Breast epithelium (tissue), 4 donors: ENCODE data around the gene SLC31A1. TPM values are rescaled to one million over a fixed set of nuclear protein-coding genes. Genes with fewer than 3 reads are reported as not detected.
A peak's percentile ranks its signal among the peaks of the same experiment; 100 is the strongest.

Source experiments
- DNase-seq, 2 donors: peaks; one replicate each; pipeline ENCODE4 v3.0.0-alpha.2; 2019; ENCODE audit warnings: low spot score in 2 of 2
- H3K27ac ChIP-seq, 2 donors: fragments of 200-600 bp; sonication (generic) in 1 of 2; one replicate each; pipeline ENCODE4 v1.5.1; 2016 to 2019; ENCODE audit warnings: mild to moderate bottlenecking in 1 of 2
- H3K27me3 ChIP-seq, 2 donors: fragments of 200-600 bp; sonication (generic) in 1 of 2; one replicate each; pipeline versions ENCODE4 v1.5.1 to v1.6.0; 2017 to 2019; ENCODE audit warnings: control low read depth in 1 of 2, mild to moderate bottlenecking in 1 of 2
- H3K36me3 ChIP-seq: fragments of 200-600 bp; one replicate; pipeline ENCODE4 v1.5.1; 2019
- H3K4me1 ChIP-seq, 2 donors: fragments of 200-600 bp; sonication (generic); one replicate each; pipeline ENCODE4 v1.5.1; 2016 to 2019; ENCODE audit warnings: control low read depth in 1 of 2
- H3K4me3 ChIP-seq, 3 donors: fragments of 200-600 bp; sonication (generic); 1 replicate in 2 of 3; 2 replicates in 1 of 3; pipeline ENCODE4 v1.5.1; 2016 to 2019; ENCODE audit warnings: mild to moderate bottlenecking in 3 of 3, moderate library complexity in 2 of 3
- H3K9me3 ChIP-seq, 2 donors: fragments of 200-600 bp; sonication (generic) in 1 of 2; one replicate each; pipeline ENCODE4 v1.5.1; 2016 to 2019; ENCODE audit warnings: control low read depth in 1 of 2
- POLR2A ChIP-seq: fragments of 450-650 bp; IDR thresholded peaks from one replicate; pipeline ENCODE4 v1.6.1; 2016; ENCODE audit warnings: antibody characterized with exemption, mild to moderate bottlenecking, moderate library complexity
- POLR2AphosphoS5 ChIP-seq, 3 donors: sonication (generic); formaldehyde crosslinking; IDR thresholded peaks; one replicate each; pipeline ENCODE4 v1.6.1; 2017; ENCODE audit warnings: antibody characterized with exemption in 3 of 3
- intact Hi-C: fragments of 100-400 bp; cut with DNase I; formaldehyde crosslinking; loops from one replicate; pipeline ENCODE4 v1.15.1; 2023; ENCODE audit warnings: low total_unique reads
- total RNA-seq, 3 donors: library from RNA; depleted of rRNA; stranded (reverse); fragments of >200 nt; gene quantifications; one replicate each; pipeline ENCODE4 v1.1.0, GENCODE V29; 2016
- TF ChIP-seq, protein P1 (sequence below), 3 donors: fragments of 450-650 bp; IDR thresholded peaks; one replicate each; pipeline ENCODE4 v1.5.1; 2016 to 2017; ENCODE audit warnings: antibody characterized with exemption in 3 of 3, mild to moderate bottlenecking in 3 of 3, moderate library complexity in 3 of 3

SLC31A1 gene
- total RNA-seq, 3 donors from 2014 or later = 13.9 to 24.4 (median 18.7) TPM

DNA sequence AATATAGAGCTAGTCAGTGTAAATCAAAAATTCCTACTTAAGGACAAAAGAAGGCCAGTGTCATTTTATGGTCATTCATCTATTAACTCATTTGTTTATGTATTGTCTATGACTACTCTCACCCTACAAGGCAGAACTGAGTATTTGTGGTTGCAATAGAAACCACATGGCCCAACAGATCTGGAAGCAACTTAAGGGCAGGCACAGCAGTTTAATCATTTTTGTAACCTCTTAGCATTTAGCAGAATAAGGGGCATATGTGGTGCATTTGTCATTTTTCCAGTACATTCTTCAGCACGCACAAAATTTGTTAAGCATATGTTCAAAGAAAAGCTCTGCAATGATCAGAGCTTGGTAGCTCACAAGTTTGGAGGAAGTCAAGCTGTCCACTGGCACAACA lies 1.4 kb upstream of the SLC31A1 start:
- Histone ChIP-seq H3K4me3 (peak overlapping the region; percentile 74 to 97 (median 76)), H3K27ac (no peak overlapping the region), H3K36me3 (no peaks in the 10 kb centered on the region), H3K27me3 (no peaks in the 10 kb centered on the region), H3K9me3 (no peaks in the 10 kb centered on the region), H3K4me1 (peaks cover 6 to 11% of the 10 kb centered on the region in 2 donors)
- TF ChIP-seq, protein P1, sequence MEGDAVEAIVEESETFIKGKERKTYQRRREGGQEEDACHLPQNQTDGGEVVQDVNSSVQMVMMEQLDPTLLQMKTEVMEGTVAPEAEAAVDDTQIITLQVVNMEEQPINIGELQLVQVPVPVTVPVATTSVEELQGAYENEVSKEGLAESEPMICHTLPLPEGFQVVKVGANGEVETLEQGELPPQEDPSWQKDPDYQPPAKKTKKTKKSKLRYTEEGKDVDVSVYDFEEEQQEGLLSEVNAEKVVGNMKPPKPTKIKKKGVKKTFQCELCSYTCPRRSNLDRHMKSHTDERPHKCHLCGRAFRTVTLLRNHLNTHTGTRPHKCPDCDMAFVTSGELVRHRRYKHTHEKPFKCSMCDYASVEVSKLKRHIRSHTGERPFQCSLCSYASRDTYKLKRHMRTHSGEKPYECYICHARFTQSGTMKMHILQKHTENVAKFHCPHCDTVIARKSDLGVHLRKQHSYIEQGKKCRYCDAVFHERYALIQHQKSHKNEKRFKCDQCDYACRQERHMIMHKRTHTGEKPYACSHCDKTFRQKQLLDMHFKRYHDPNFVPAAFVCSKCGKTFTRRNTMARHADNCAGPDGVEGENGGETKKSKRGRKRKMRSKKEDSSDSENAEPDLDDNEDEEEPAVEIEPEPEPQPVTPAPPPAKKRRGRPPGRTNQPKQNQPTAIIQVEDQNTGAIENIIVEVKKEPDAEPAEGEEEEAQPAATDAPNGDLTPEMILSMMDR (IDR thresholded peaks at IDR 0.05) = no peak
- TF ChIP-seq POLR2A (no peak), POLR2AphosphoS5 (IDR thresholded peaks at IDR 0.05) (no peak)
- no peak for DNase-seq
- intact Hi-C loops = no loop called here

- H3K9me3 ChIP-seq = no peaks in the 10 kb centered on the region
- no peaks in the 10 kb centered on the region for H3K36me3 ChIP-seq
- no peaks in the 10 kb centered on the region for H3K27me3 ChIP-seq
- peaks cover 6 to 11% of the 10 kb centered on the region in 2 donors for H3K4me1 ChIP-seq
- peak overlapping the region; percentile 74 to 97 (median 76) for H3K4me3 ChIP-seq
- peak overlapping the region; percentile 87 to 94 for H3K27ac ChIP-seq
- TF ChIP-seq POLR2AphosphoS5 (IDR thresholded peaks at IDR 0.05) = no peak
- TF ChIP-seq, protein P1 (IDR thresholded peaks at IDR 0.05) = no peak
- TF ChIP-seq POLR2A = no peak
- intact Hi-C loops = no loop called here
- DNase-seq = no peak
Measured at GRCh38 chr9:113220467-113221002, 809 bp upstream of the SLC31A1 start.

DNA sequence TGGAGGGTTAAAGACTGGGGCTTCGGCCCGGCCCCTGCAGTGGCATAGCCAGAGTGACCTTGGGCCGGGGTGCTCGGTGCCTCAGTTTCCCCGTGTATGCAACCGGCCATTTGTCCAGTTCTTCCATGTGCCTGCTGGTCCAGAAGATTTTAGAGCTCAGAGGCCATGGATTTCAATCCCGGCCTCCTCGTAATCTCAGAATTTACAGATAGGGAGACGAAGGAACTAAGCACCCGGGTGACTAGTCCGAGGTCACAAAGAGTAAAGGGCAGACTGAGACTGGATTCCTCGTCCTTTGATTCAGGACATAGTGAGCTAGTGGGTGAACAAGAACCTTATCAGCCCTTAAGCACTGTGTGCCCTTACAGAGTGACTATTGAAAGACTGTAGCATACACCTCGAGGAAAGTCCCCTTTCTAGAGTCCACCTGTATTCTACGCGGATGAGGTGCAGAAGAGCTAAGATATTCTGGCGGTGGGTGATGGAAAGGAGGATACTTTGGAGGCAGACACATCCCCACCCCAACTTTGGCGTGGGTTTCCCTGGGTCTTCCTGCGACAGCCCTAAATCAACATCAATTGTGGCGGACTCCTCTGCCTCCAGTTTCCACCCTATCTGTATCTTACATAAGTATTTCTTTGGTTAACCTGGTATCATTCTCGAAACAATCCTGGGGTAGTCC lies 597 bp downstream of the SLC31A1 start:
- no peak for TF ChIP-seq POLR2AphosphoS5 (IDR thresholded peaks at IDR 0.05)
- TF ChIP-seq, protein P1 (IDR thresholded peaks at IDR 0.05) = no peak
- no peak for TF ChIP-seq POLR2A
- H3K36me3 ChIP-seq = no peaks in the 10 kb centered on the region
- intact Hi-C loops = no loop called here
- peak overlapping the region; percentile 74 to 97 (median 76) for H3K4me3 ChIP-seq
- DNase-seq = no peak
- H3K27me3 ChIP-seq = no peaks in the 10 kb centered on the region
- peaks cover 6 to 11% of the 10 kb centered on the region in 2 donors for H3K4me1 ChIP-seq
- H3K9me3 ChIP-seq = no peaks in the 10 kb centered on the region
- peak overlapping the region; percentile 87 to 94 for H3K27ac ChIP-seq

DNA sequence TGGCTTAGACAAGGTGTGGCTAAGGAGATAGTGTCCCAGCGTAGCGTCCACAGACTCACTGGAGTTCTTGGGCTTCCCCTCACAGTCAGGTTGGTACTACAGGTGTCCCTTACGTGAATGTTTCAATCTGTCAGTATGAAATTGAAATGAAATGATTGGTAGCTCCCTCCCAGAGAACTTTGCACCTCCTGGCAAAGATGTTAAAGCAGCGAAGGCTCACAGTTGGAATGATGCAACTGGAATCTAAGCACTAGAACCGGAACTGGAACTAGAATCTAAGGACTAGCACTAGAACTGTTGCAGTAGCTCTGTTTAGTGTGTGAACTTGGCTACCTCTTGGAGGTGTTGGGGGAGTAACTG lies 1.1 kb downstream of the SLC31A1 start:
- H3K4me1 ChIP-seq = peaks cover 6 to 11% of the 10 kb centered on the region in 2 donors
- no peaks in the 10 kb centered on the region for H3K9me3 ChIP-seq
- peak overlapping the region; percentile 74 to 97 (median 76) for H3K4me3 ChIP-seq
- no peak for DNase-seq
- H3K27me3 ChIP-seq = no peaks in the 10 kb centered on the region
- TF ChIP-seq POLR2A (no peak), POLR2AphosphoS5 (IDR thresholded peaks at IDR 0.05) (no peak)
- TF ChIP-seq, protein P1 (IDR thresholded peaks at IDR 0.05) = no peak
- H3K27ac ChIP-seq = peak overlapping the region; percentile 87 to 94
- H3K36me3 ChIP-seq = no peaks in the 10 kb centered on the region
- intact Hi-C loops = no loop called here

DNA sequence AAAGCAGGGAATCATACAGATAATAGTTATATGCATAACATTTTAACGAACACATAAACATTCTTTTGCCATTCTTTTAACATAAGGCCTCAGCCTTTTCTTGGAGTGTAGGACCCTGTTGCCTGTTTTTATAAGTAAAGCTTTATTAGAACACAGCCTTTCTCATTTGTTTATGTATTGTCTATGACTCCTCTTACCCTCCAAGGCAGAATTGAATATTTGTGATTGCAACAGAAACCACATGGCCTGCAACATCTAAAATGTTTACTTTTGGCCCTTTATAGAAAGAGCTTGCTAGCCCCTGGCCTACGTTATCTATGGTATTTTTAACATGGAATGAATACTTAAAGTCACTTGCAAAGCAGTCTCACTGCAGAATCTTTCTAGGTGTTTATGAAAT lies 2.6 kb downstream of the SLC31A1 start:
- DNase-seq = no peak
- intact Hi-C loops = no loop called here

More for the DNA sequence above, 2.6 kb downstream of the SLC31A1 start:
- Histone ChIP-seq H3K27me3 (no peaks in the 10 kb centered on the region), H3K4me3 (no peak overlapping the region), H3K36me3 (no peaks in the 10 kb centered on the region), H3K27ac (no peak overlapping the region), H3K4me1 (peaks cover 6 to 11% of the 10 kb centered on the region in 2 donors), H3K9me3 (no peaks in the 10 kb centered on the region)
- TF ChIP-seq POLR2AphosphoS5 (IDR thresholded peaks at IDR 0.05) = no peak
- TF ChIP-seq, protein P1 (IDR thresholded peaks at IDR 0.05) = no peak
